PFSK-1 (cell line): Measurements from ENCODE around the gene TVP23A.

Experiments
- POLR2AphosphoS5 ChIP-seq: IDR thresholded peaks from 2 replicates; pipeline ENCODE4 v1.6.1; 2012; ENCODE audit warnings: low read depth, mild to moderate bottlenecking, control low read depth, low read length, moderate library complexity
- REST ChIP-seq, 2 experiments: IDR thresholded peaks; 2 replicates each; pipeline versions ENCODE4 v1.6.1 to v1.8.0; 2011 to 2012; ENCODE audit warnings: low read depth in 2 of 2, low read length in 2 of 2, control low read depth in 1 of 2, inconsistent platforms in 1 of 2, mild to moderate bottlenecking in 1 of 2, moderate library complexity in 1 of 2; ENCODE audit not compliant: insufficient read depth in 1 of 2
- SIN3A ChIP-seq: IDR thresholded peaks from 2 replicates; pipeline ENCODE4 v1.6.1; 2012; ENCODE audit warnings: mild to moderate bottlenecking, low read length, moderate library complexity, borderline replicate concordance; ENCODE audit not compliant: insufficient read depth
- TAF1 ChIP-seq: IDR thresholded peaks from 2 replicates; pipeline ENCODE4 v1.6.1; 2012; ENCODE audit warnings: low read length, control low read depth, borderline replicate concordance; ENCODE audit not compliant: insufficient read depth

GRCh38 chr16:10858203-10858602, 39.6 kb upstream of the TVP23A start:
- TF ChIP-seq TAF1: no peak
- TF ChIP-seq SIN3A: no peak
- TF ChIP-seq POLR2AphosphoS5: no peak
- TF ChIP-seq REST (IDR thresholded peaks at IDR 0.05; ENCODE audit: insufficient read depth in 1 of 2, low read depth in 2 of 2, low read length in 2 of 2): no peak
